Upper lobe of left lung (tissue), 6 donors: ENCODE data around the gene INIP. TPM values are rescaled to one million over a fixed set of nuclear protein-coding genes. Genes with fewer than 3 reads are reported as not detected.

ENCODE experiments used
- ATAC-seq, 2 donors: fragments of 200-7000 bp; cut with Tn5 transposase; one replicate each; pipeline ENCODE4 v1.9.1; 2022; ENCODE audit warnings: mild to moderate bottlenecking in 2 of 2, moderate library complexity in 2 of 2; ENCODE audit not compliant: low FRiP score in 2 of 2
- DNase-seq, 2 donors: peaks; one replicate each; pipeline ENCODE4 v3.0.0-alpha.2; 2019 to 2020
- H3K27ac ChIP-seq, 4 donors: fragments of 200-600 bp; sonication (generic); one replicate each; pipeline ENCODE4 v1.5.1; 2016 to 2019
- H3K27me3 ChIP-seq, 4 donors: fragments of 200-600 bp; sonication (generic); one replicate each; pipeline ENCODE4 v1.5.1; 2017 to 2019
- H3K36me3 ChIP-seq, 4 donors: fragments of 200-600 bp; sonication (generic); one replicate each; pipeline ENCODE4 v1.5.1; 2016 to 2019
- H3K4me1 ChIP-seq, 4 donors: fragments of 200-600 bp; sonication (generic); one replicate each; pipeline ENCODE4 v1.5.1; 2018 to 2019
- H3K4me3 ChIP-seq, 4 donors: fragments of 200-600 bp; sonication (generic); one replicate each; pipeline ENCODE4 v1.5.1; 2017 to 2019; ENCODE audit warnings: mild to moderate bottlenecking in 2 of 4, moderate library complexity in 1 of 4
- H3K9me3 ChIP-seq, 4 donors: fragments of 200-600 bp; sonication (generic); one replicate each; pipeline ENCODE4 v1.5.1; 2018 to 2019
- EP300 ChIP-seq, 4 donors: sonication (generic); formaldehyde crosslinking; IDR thresholded peaks; one replicate each; pipeline ENCODE4 v1.5.1; 2017; ENCODE audit warnings: antibody characterized with exemption in 4 of 4, control low read depth in 2 of 4
- POLR2A ChIP-seq, 4 donors: fragments of 450-650 bp; IDR thresholded peaks; one replicate each; pipeline ENCODE4 v1.5.1; 2016 to 2017; ENCODE audit warnings: antibody characterized with exemption in 4 of 4, mild to moderate bottlenecking in 2 of 4
- POLR2AphosphoS5 ChIP-seq, 2 donors: sonication (generic); formaldehyde crosslinking; IDR thresholded peaks; one replicate each; pipeline ENCODE4 v1.5.1; 2017; ENCODE audit warnings: antibody characterized with exemption in 2 of 2
- WGBS, 2 donors: methylation state at CpG; one replicate each; pipeline ENCODE4 v1.1.5; 2017 to 2018; 5-methylcytosine and 5-hydroxymethylcytosine counted together
- total RNA-seq, 6 donors: library from RNA; depleted of rRNA in 4 of 6; stranded (reverse); fragments of >200 nt in 4 of 6; gene quantifications; one replicate each; pipeline versions ENCODE4 v1.1.0 to v1.2.1, GENCODE V29; 2016 to 2021
- TF ChIP-seq, protein P1 (sequence below), 6 experiments: fragments of 450-650 bp in 4 of 6; fragments of 200-600 bp in 2 of 6; sonication (generic) in 2 of 6; IDR thresholded peaks; one replicate each; pipeline ENCODE4 v1.5.1; 2016 to 2019; ENCODE audit warnings: antibody characterized with exemption in 6 of 6
- donor health status: DM: no; HTN: no; CAD: no; lungs with moderate emphysema.
- donor health status: DM: no; HTN: yes; CAD: no; lungs with severe emphysema.

The INIP gene
- total RNA-seq, 6 donors from 2014 or later = 6.1 to 35.6 (median 19.3) TPM

- H3K36me3 ChIP-seq = no peaks in the 10 kb centered on the region
- DNase-seq (no peak), ATAC-seq (no peak)
- H3K27me3 ChIP-seq = no peaks in the 10 kb centered on the region
- no peak overlapping the region for H3K27ac ChIP-seq
- peaks cover 8 to 18% (median 14%) of the 10 kb centered on the region in 4 donors for H3K4me1 ChIP-seq
- TF ChIP-seq, protein P1, sequence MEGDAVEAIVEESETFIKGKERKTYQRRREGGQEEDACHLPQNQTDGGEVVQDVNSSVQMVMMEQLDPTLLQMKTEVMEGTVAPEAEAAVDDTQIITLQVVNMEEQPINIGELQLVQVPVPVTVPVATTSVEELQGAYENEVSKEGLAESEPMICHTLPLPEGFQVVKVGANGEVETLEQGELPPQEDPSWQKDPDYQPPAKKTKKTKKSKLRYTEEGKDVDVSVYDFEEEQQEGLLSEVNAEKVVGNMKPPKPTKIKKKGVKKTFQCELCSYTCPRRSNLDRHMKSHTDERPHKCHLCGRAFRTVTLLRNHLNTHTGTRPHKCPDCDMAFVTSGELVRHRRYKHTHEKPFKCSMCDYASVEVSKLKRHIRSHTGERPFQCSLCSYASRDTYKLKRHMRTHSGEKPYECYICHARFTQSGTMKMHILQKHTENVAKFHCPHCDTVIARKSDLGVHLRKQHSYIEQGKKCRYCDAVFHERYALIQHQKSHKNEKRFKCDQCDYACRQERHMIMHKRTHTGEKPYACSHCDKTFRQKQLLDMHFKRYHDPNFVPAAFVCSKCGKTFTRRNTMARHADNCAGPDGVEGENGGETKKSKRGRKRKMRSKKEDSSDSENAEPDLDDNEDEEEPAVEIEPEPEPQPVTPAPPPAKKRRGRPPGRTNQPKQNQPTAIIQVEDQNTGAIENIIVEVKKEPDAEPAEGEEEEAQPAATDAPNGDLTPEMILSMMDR (IDR thresholded peaks at IDR 0.05) = no peak
- no peak for TF ChIP-seq EP300 (IDR thresholded peaks at IDR 0.05)
- no peak for TF ChIP-seq POLR2AphosphoS5 (IDR thresholded peaks at IDR 0.05)
- no peak for TF ChIP-seq POLR2A (IDR thresholded peaks at IDR 0.05)
- WGBS, 2 donors = 81 to 84% methylated on average over 4 of the region's 4 CpGs
- H3K9me3 ChIP-seq = no peaks in the 10 kb centered on the region
- H3K4me3 ChIP-seq = no peak overlapping the region
These were observed 2.3 kb upstream of the INIP start for GRCh38 chr9:112720113-112720780.

DNA sequence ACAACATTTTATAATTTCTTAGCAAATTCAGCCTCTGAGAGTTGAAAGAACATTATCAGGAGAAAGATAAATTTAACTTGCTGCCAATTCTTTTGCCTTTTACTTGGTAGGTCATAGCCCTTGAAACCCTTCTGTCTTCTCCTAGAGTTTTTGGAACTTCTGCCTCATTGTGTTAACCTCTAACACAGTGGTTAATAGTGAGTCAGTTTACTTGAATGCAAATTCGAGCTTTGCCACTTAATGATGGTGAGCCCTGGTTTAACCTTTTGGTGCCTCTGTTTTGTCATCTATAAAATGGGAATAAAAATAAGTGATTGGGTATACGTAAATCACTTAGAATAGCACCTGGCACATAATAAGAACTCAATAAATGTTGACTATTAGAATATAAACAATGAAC lies 1.8 kb upstream of the INIP start:
- H3K27ac ChIP-seq = no peak overlapping the region
- DNase-seq (no peak), ATAC-seq (no peak)
- H3K36me3 ChIP-seq = no peaks in the 10 kb centered on the region
- H3K27me3 ChIP-seq = no peaks in the 10 kb centered on the region
- TF ChIP-seq POLR2A (IDR thresholded peaks at IDR 0.05) (no peak), EP300 (IDR thresholded peaks at IDR 0.05) (no peak)
- 66 to 72% methylated on average over 2 of the region's 2 CpGs for WGBS, 2 donors
- H3K4me3 ChIP-seq = no peak overlapping the region
- no peaks in the 10 kb centered on the region for H3K9me3 ChIP-seq
- peaks cover 8 to 18% (median 14%) of the 10 kb centered on the region in 4 donors for H3K4me1 ChIP-seq

- Histone ChIP-seq H3K36me3 (peaks cover 0 to 3% (median 0%) of the 10 kb centered on the region in 4 donors), H3K4me3 (no peak overlapping the region), H3K27ac (no peak overlapping the region), H3K9me3 (no peaks in the 10 kb centered on the region), H3K4me1 (peaks cover 8 to 18% (median 14%) of the 10 kb centered on the region in 4 donors), H3K27me3 (no peaks in the 10 kb centered on the region)
- DNase-seq (no peak), ATAC-seq (no peak)
- WGBS, 2 donors = 89 to 90% methylated on average over 1 of the region's 1 CpG
- TF ChIP-seq EP300 (IDR thresholded peaks at IDR 0.05) = no peak
- TF ChIP-seq, protein P1 (IDR thresholded peaks at IDR 0.05) = no peak
These were observed 1.3 kb upstream of the INIP start for GRCh38 chr9:112719241-112719691.

- DNase-seq = no peak
- no peak overlapping the region for H3K4me3 ChIP-seq
- no peaks in the 10 kb centered on the region for H3K27me3 ChIP-seq
- no peaks in the 10 kb centered on the region for H3K9me3 ChIP-seq
- peaks cover 0 to 9% (median 0%) of the 10 kb centered on the region in 4 donors for H3K36me3 ChIP-seq
- ATAC-seq = no peak
- H3K27ac ChIP-seq = no peak overlapping the region
- WGBS, 2 donors = 94 to 99% methylated on average over 3 of the region's 3 CpGs
- TF ChIP-seq, protein P1 (IDR thresholded peaks at IDR 0.05) = no peak
- TF ChIP-seq POLR2AphosphoS5 (IDR thresholded peaks at IDR 0.05) = no peak
- no peak for TF ChIP-seq POLR2A (IDR thresholded peaks at IDR 0.05)
- no peak for TF ChIP-seq EP300 (IDR thresholded peaks at IDR 0.05)
- H3K4me1 ChIP-seq = peaks cover 8 to 17% (median 14%) of the 10 kb centered on the region in 4 donors
These were observed 5.2 kb downstream of the INIP start for GRCh38 chr9:112712678-112713077.

DNA sequence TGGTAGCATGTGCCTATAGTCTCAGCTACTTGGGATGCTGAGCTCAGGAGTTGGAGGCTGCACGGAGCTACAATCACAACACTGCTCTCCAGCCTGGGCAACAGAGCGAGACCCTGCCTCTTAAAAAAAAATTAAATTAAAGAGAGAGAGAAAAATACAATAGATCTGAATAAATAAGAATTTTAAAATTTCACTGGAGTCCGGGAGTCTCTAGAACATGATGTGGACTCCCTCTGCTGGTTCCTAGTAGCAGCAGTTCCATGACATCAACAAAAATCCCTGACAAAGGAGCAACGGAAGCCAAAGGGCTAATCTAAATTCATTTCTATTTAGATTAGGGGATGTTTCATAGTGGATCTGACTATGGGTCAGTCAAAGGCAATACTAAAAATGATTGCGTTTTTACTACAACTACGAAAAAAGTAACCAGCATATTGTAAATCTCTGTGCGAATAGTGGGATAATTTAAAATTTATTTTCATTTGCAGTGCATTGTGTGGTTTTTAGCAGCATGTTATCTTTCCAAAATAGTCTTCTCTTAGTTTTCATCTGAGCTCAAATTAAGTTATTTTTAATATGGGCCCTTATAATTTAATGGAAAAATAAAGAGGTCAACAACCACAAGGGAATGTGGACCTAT lies 6.7 kb downstream of the INIP start:
- H3K36me3 ChIP-seq = peaks cover 0 to 9% (median 0%) of the 10 kb centered on the region in 4 donors
- H3K4me1 ChIP-seq = peaks cover 0 to 7% (median 3%) of the 10 kb centered on the region in 4 donors
- no peak overlapping the region for H3K4me3 ChIP-seq
- ATAC-seq (no peak), DNase-seq (no peak)
- TF ChIP-seq, protein P1 (IDR thresholded peaks at IDR 0.05) = peak in 2 of 6 experiments; percentile 19 to 33
- TF ChIP-seq POLR2A (IDR thresholded peaks at IDR 0.05) (no peak), EP300 (IDR thresholded peaks at IDR 0.05) (no peak), POLR2AphosphoS5 (IDR thresholded peaks at IDR 0.05) (no peak)
- H3K27ac ChIP-seq = no peak overlapping the region
- H3K27me3 ChIP-seq = no peaks in the 10 kb centered on the region
- H3K9me3 ChIP-seq = no peaks in the 10 kb centered on the region
- WGBS, 2 donors = 74 to 79% methylated on average over 7 of the region's 7 CpGs
